Testis (tissue), 2 donors: ENCODE data around the gene IRF2.

Experiments used
- CTCF ChIP-seq, 3 experiments: fragments of 450-650 bp in 2 of 3; fragments of 200-600 bp in 1 of 3; sonication (generic) in 1 of 3; IDR thresholded peaks; one replicate each; pipeline ENCODE4 v1.5.1; 2016 to 2019; ENCODE audit warnings: antibody characterized with exemption in 3 of 3, mild to moderate bottlenecking in 2 of 3, moderate library complexity in 1 of 3
- POLR2A ChIP-seq: fragments of 450-650 bp; IDR thresholded peaks from one replicate; pipeline ENCODE4 v1.6.1; 2017; ENCODE audit warnings: antibody characterized with exemption, mild to moderate bottlenecking, moderate library complexity

- no peak for TF ChIP-seq CTCF (IDR thresholded peaks at IDR 0.05)
- no peak for TF ChIP-seq POLR2A
Observed at GRCh38 chr4:184380707-184381106, 93.6 kb downstream of the IRF2 start.
